Fibroblast of lung (primary cell): ENCODE results near the gene GLYATL3. TPM values are rescaled to one million over a fixed set of nuclear protein-coding genes. Genes with fewer than 3 reads are reported as not detected.

Experiments used
- DNase-seq, 2 donors: peaks; one replicate each; pipeline versions ENCODE4 v3.0.0 to v3.0.0-alpha.2; 2010; ENCODE audit warnings: low read depth in 2 of 2
- H2AFZ ChIP-seq: 2 replicates; pipeline ENCODE4 v1.5.1; 2012; ENCODE audit warnings: low read length, control low read depth, inconsistent platforms
- H3K27ac ChIP-seq: 2 replicates; pipeline ENCODE4 v1.5.1; 2011; ENCODE audit warnings: low read length, control low read depth; ENCODE audit not compliant: insufficient read depth
- H3K27me3 ChIP-seq: 2 replicates; pipeline ENCODE4 v1.5.1; 2011; ENCODE audit warnings: mild to moderate bottlenecking, low read length; ENCODE audit not compliant: control insufficient read depth, insufficient read depth
- H3K36me3 ChIP-seq: 2 replicates; pipeline ENCODE4 v1.5.1; 2011; ENCODE audit warnings: low read length; ENCODE audit not compliant: control insufficient read depth, insufficient read depth
- H3K4me1 ChIP-seq: 2 replicates; pipeline ENCODE4 v1.5.1; 2011; ENCODE audit warnings: low read length; ENCODE audit not compliant: control insufficient read depth, insufficient read depth; ENCODE audit errors: extremely low read depth
- H3K4me2 ChIP-seq: 2 replicates; pipeline ENCODE4 v1.5.1; 2011; ENCODE audit warnings: low read length, control low read depth; ENCODE audit not compliant: insufficient read depth; ENCODE audit errors: extremely low read depth
- H3K4me3 ChIP-seq, 4 experiments: fragments of 200-600 bp in 1 of 4; sonication (generic) in 1 of 4; replicated peaks in 1 of 4; 2 replicates each; pipeline ENCODE4 v1.5.1; 2011 to 2016; ENCODE audit warnings: low read length in 4 of 4, low read depth in 3 of 4, mild to moderate bottlenecking in 3 of 4, control low read depth in 2 of 4, inconsistent platforms in 1 of 4, mixed read lengths in 1 of 4; ENCODE audit not compliant: insufficient read depth in 1 of 4; ENCODE audit errors: control extremely low read depth in 1 of 4
- H3K79me2 ChIP-seq: 2 replicates; pipeline ENCODE4 v1.5.1; 2012; ENCODE audit warnings: mild to moderate bottlenecking, low read length, inconsistent platforms; ENCODE audit not compliant: control insufficient read depth, insufficient read depth
- H3K9ac ChIP-seq: 2 replicates; pipeline ENCODE4 v1.5.1; 2011; ENCODE audit warnings: mild to moderate bottlenecking, low read length, control low read depth; ENCODE audit not compliant: insufficient read depth
- H3K9me3 ChIP-seq: 2 replicates; pipeline ENCODE4 v1.5.1; 2012; ENCODE audit warnings: low read depth, low read length; ENCODE audit not compliant: control insufficient read depth, insufficient read depth
- H4K20me1 ChIP-seq: 2 replicates; pipeline ENCODE4 v1.5.1; 2011; ENCODE audit warnings: low read length; ENCODE audit not compliant: control insufficient read depth, insufficient read depth; ENCODE audit errors: extremely low read depth
- EZH2 ChIP-seq: IDR thresholded peaks from 2 replicates; pipeline ENCODE4 v1.5.1; 2012; ENCODE audit warnings: low read length, control low read depth, mild to moderate bottlenecking; ENCODE audit errors: missing control alignments
- polyA plus RNA-seq, 2 donors: library from polyadenylated mRNA; depleted of rRNA in 1 of 2; stranded (reverse) in 1 of 2; unstranded in 1 of 2; fragments of >200 nt; gene quantifications; 2 replicates each; pipeline ENCODE4 v1.2.1, GENCODE V29; 2011 to 2012; ENCODE audit warnings: missing spikeins in 1 of 2
- total RNA-seq: library from RNA; depleted of rRNA; stranded (reverse); fragments of >200 nt; gene quantifications from 2 replicates; pipeline ENCODE4 v1.2.1, GENCODE V29; 2014
- TF ChIP-seq, protein P1 (sequence below), 2 donors: IDR thresholded peaks in 1 of 2; conservative IDR thresholded peaks in 1 of 2; 1 replicate in 1 of 2; 2 replicates in 1 of 2; pipeline ENCODE4 v1.5.1; 2011 to 2012; ENCODE audit warnings: low read length in 2 of 2, control low read depth in 1 of 2, inconsistent platforms in 1 of 2, low read depth in 1 of 2, mild to moderate bottlenecking in 1 of 2

GLYATL3 gene
- total and polyA plus RNA-seq, 2 donors (not counting 1 experiment from before 2014, with no cell fraction given), result not detected

- H3K9me3 ChIP-seq, result no peaks in the 10 kb centered on the region
- H3K4me1 ChIP-seq, result no peaks in the 10 kb centered on the region
- no peak overlapping the region for H3K9ac ChIP-seq
- no peak overlapping the region for H3K27ac ChIP-seq
- H3K27me3 ChIP-seq, result no peaks in the 10 kb centered on the region
- H2AFZ ChIP-seq, result no peak overlapping the region
- no peaks in the 10 kb centered on the region for H4K20me1 ChIP-seq
- no peaks in the 10 kb centered on the region for H3K79me2 ChIP-seq
- H3K36me3 ChIP-seq, result no peaks in the 10 kb centered on the region
- H3K4me3 ChIP-seq, result no peak overlapping the region
- no peak overlapping the region for H3K4me2 ChIP-seq
- no peak for TF ChIP-seq EZH2
- TF ChIP-seq, protein P1, sequence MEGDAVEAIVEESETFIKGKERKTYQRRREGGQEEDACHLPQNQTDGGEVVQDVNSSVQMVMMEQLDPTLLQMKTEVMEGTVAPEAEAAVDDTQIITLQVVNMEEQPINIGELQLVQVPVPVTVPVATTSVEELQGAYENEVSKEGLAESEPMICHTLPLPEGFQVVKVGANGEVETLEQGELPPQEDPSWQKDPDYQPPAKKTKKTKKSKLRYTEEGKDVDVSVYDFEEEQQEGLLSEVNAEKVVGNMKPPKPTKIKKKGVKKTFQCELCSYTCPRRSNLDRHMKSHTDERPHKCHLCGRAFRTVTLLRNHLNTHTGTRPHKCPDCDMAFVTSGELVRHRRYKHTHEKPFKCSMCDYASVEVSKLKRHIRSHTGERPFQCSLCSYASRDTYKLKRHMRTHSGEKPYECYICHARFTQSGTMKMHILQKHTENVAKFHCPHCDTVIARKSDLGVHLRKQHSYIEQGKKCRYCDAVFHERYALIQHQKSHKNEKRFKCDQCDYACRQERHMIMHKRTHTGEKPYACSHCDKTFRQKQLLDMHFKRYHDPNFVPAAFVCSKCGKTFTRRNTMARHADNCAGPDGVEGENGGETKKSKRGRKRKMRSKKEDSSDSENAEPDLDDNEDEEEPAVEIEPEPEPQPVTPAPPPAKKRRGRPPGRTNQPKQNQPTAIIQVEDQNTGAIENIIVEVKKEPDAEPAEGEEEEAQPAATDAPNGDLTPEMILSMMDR (conservative IDR thresholded peaks at IDR 0.05 in 1 of 2, IDR thresholded peaks at IDR 0.05 in 1 of 2; ENCODE audit: low read depth in 1 of 2, low read length in 2 of 2), result peak in 1 of 2 donors; percentile 34
- DNase-seq, result peak; percentile 35 to 45
Observed at GRCh38 chr6:49570474-49571079, 70.9 kb downstream of the GLYATL3 start.

GRCh38 chr6:49576618-49577017, 76.9 kb downstream of the GLYATL3 start:
- H3K4me1 ChIP-seq, result no peaks in the 10 kb centered on the region
- H3K36me3 ChIP-seq, result no peaks in the 10 kb centered on the region
- peak in 1 of 2 donors; percentile 22 for DNase-seq
- H3K27ac ChIP-seq, result no peak overlapping the region
- no peak for TF ChIP-seq EZH2
- TF ChIP-seq, protein P1 (conservative IDR thresholded peaks at IDR 0.05 in 1 of 2, IDR thresholded peaks at IDR 0.05 in 1 of 2; ENCODE audit: low read depth in 1 of 2, low read length in 2 of 2), result no peak
- no peak overlapping the region for H3K4me3 ChIP-seq
- H3K9ac ChIP-seq, result no peak overlapping the region
- no peaks in the 10 kb centered on the region for H4K20me1 ChIP-seq
- no peak overlapping the region for H2AFZ ChIP-seq
- no peaks in the 10 kb centered on the region for H3K27me3 ChIP-seq
- no peak overlapping the region for H3K4me2 ChIP-seq
- H3K79me2 ChIP-seq, result no peaks in the 10 kb centered on the region
- no peaks in the 10 kb centered on the region for H3K9me3 ChIP-seq

Other genes with a start within 250 kb of the GLYATL3 start
- 16.7 and 20.8 TPM in 2 replicates for gene MMUT, start 36.7 kb upstream of the GLYATL3 start, total RNA-seq
- gene MMUT, start 36.7 kb upstream of the GLYATL3 start, polyA plus RNA-seq, result 22.5 and 28.0 TPM in 2 replicates
- gene CENPQ, start 36.6 kb upstream of the GLYATL3 start, total RNA-seq, result 4.6 and 5.3 TPM in 2 replicates
- gene CENPQ, start 36.6 kb upstream of the GLYATL3 start, polyA plus RNA-seq, result 7.3 and 12.0 TPM in 2 replicates
- 0.33 and 0.77 TPM in 2 replicates for gene C6orf141, start 50.7 kb downstream of the GLYATL3 start, total RNA-seq
- 0.06 and 1.0 TPM in 2 replicates for gene C6orf141, start 50.7 kb downstream of the GLYATL3 start, polyA plus RNA-seq
- not detected in 2 replicates for gene RHAG, start 136.9 kb downstream of the GLYATL3 start, total RNA-seq
- 0.06 TPM in 1 of 2 replicates, not detected in the other for gene RHAG, start 136.9 kb downstream of the GLYATL3 start, polyA plus RNA-seq
- not detected in 2 replicates for gene CRISP2, start 213.6 kb downstream of the GLYATL3 start, total RNA-seq
- not detected in 2 replicates for gene CRISP2, start 213.6 kb downstream of the GLYATL3 start, polyA plus RNA-seq
- gene CRISP3, start 244.5 kb downstream of the GLYATL3 start, total RNA-seq, result not detected in 2 replicates
- not detected in 2 replicates for gene CRISP3, start 244.5 kb downstream of the GLYATL3 start, polyA plus RNA-seq